Coronary artery (tissue), 2 donors: ENCODE measurements around the gene ADORA1.

Experiments
- DNase-seq: peaks from one replicate; pipeline ENCODE4 v3.0.0-alpha.2; 2017; ENCODE audit warnings: low spot score
- H3K27ac ChIP-seq, 2 donors: fragments of 200-600 bp; sonication (generic); one replicate each; pipeline ENCODE4 v1.5.1; 2016 to 2019
- H3K4me3 ChIP-seq: fragments of 200-600 bp; sonication (generic); 2 replicates; pipeline ENCODE4 v1.5.1; 2016; ENCODE audit warnings: mild to moderate bottlenecking, moderate library complexity
- CTCF ChIP-seq: fragments of 200-600 bp; sonication (generic); IDR thresholded peaks from one replicate; pipeline ENCODE4 v1.5.1; 2019; ENCODE audit warnings: antibody characterized with exemption

ADORA1 gene

GRCh38 chr1:203121186-203122015, 6.1 kb upstream of the ADORA1 start:
- DNase-seq, result peak; percentile 57
- H3K27ac ChIP-seq, result no peak overlapping the region
- H3K4me3 ChIP-seq, result no peak overlapping the region
- no peak for TF ChIP-seq CTCF

GRCh38 chr1:203122159-203122558, 5.4 kb upstream of the ADORA1 start:
- TF ChIP-seq CTCF, result no peak
- peak; percentile 35 for DNase-seq
- H3K4me3 ChIP-seq, result no peak overlapping the region
- H3K27ac ChIP-seq, result no peak overlapping the region

- no peak for TF ChIP-seq CTCF
Measured at GRCh38 chr1:203124011-203124410, 3.5 kb upstream of the ADORA1 start.

GRCh38 chr1:203124546-203125317, 2.8 kb upstream of the ADORA1 start:
- Histone ChIP-seq H3K4me3 (no peak overlapping the region), H3K27ac (no peak overlapping the region)
- no peak for TF ChIP-seq CTCF
- DNase-seq, result peak; percentile 40

More at GRCh38 chr1:203124011-203124410, 3.5 kb upstream of the ADORA1 start:
- Histone ChIP-seq H3K4me3 (no peak overlapping the region), H3K27ac (no peak overlapping the region)
- peak; percentile 21 for DNase-seq

GRCh38 chr1:203126151-203126865, 1.2 kb upstream of the ADORA1 start:
- no peak overlapping the region for H3K27ac ChIP-seq
- TF ChIP-seq CTCF, result peak; percentile 20
- H3K4me3 ChIP-seq, result peak overlapping the region; percentile 64
- DNase-seq, result peak; percentile 57

- H3K4me3 ChIP-seq, result peak overlapping the region; percentile 64
- TF ChIP-seq CTCF, result no peak
- no peak overlapping the region for H3K27ac ChIP-seq
- DNase-seq, result peak; percentile 43
Measured at GRCh38 chr1:203126866-203127665, 460 bp upstream of the ADORA1 start.
